PC-3 (cell line): ENCODE data around the gene RABAC1. TPM values are rescaled to one million over a fixed set of nuclear protein-coding genes. Genes with fewer than 3 reads are reported as not detected.
"Not testable (repeated sequence)": the region's sequence is repeated elsewhere in the genome, so short reads cannot be mapped to it uniquely, and the experiment has no call there.

ENCODE experiments used
- ATAC-seq: fragments of 200-7000 bp; cut with Tn5 transposase; 2 replicates; pipeline ENCODE4 v1.9.1; 2020; ENCODE audit warnings: mild to moderate bottlenecking, moderate library complexity
- BruUV-seq: library from RNA; stranded (reverse); fragments of 400-500 nt; replicated peaks from 2 replicates; lab custom pipeline; 2021; lab: Mats Ljungman, UMichigan
- CTCF ChIA-PET: fragments of 300-600 bp; sonication (Branson Sonifier 250); formaldehyde crosslinking; loops from one replicate; lab custom pipeline; 2022; ENCODE audit warnings: antibody characterized with exemption; lab: Charles Lee
- POLR2A ChIA-PET: fragments of 300-600 bp; sonication (Branson Sonifier 250); formaldehyde crosslinking; loops from one replicate; lab custom pipeline; 2022; ENCODE audit warnings: antibody characterized with exemption; ENCODE audit not compliant: unreplicated experiment; lab: Charles Lee
- DNase-seq: peaks from one replicate; pipeline ENCODE4 v3.0.0-alpha.2; 2015
- H2AFZ ChIP-seq: fragments of 300-600 bp; sonication (generic); 2 replicates; pipeline ENCODE4 v1.6.0; 2016; ENCODE audit warnings: antibody characterized with exemption, low read length
- H3F3A ChIP-seq: fragments of 300-600 bp; sonication (generic); one replicate; pipeline ENCODE4 v1.6.0; 2017; ENCODE audit warnings: antibody characterized with exemption, low read length, control low read depth, mild to moderate bottlenecking; ENCODE audit not compliant: unreplicated experiment
- H3K27ac ChIP-seq: fragments of 300-600 bp; sonication (generic); 2 replicates; pipeline ENCODE4 v1.5.1; 2016; ENCODE audit warnings: mild to moderate bottlenecking, low read length
- H3K27me3 ChIP-seq: fragments of 300-600 bp; sonication (generic); 2 replicates; pipeline ENCODE4 v1.6.1; 2016; ENCODE audit warnings: low read length, mixed read lengths
- H3K36me3 ChIP-seq: fragments of 300-600 bp; sonication (generic); 2 replicates; pipeline ENCODE4 v1.6.1; 2016; ENCODE audit warnings: low read depth, mixed run types, low read length, mixed read lengths
- H3K4me1 ChIP-seq: fragments of 300-600 bp; sonication (generic); 2 replicates; pipeline ENCODE4 v1.5.1; 2016; ENCODE audit warnings: low read length; ENCODE audit not compliant: insufficient read depth
- H3K4me2 ChIP-seq: fragments of 300-600 bp; sonication (generic); 2 replicates; pipeline ENCODE4 v1.6.0; 2016; ENCODE audit warnings: low read length
- H3K4me3 ChIP-seq: fragments of 300-600 bp; sonication (generic); 2 replicates; pipeline ENCODE4 v1.5.1; 2016; ENCODE audit warnings: mild to moderate bottlenecking, low read length, mixed read lengths
- H3K79me2 ChIP-seq: fragments of 300-600 bp; sonication (generic); 2 replicates; pipeline ENCODE4 v1.6.1; 2017; ENCODE audit warnings: low read length, mixed read lengths
- H3K9ac ChIP-seq: fragments of 300-600 bp; sonication (generic); 2 replicates; pipeline ENCODE4 v1.6.0; 2016; ENCODE audit warnings: mild to moderate bottlenecking, low read length
- H3K9me2 ChIP-seq: fragments of 300-600 bp; sonication (generic); replicated peaks from 2 replicates; pipeline ENCODE4 v1.6.1; 2016; ENCODE audit warnings: mixed run types, low read length, mixed read lengths
- H3K9me3 ChIP-seq: fragments of 300-600 bp; sonication (generic); 2 replicates; pipeline ENCODE4 v1.6.1; 2016; ENCODE audit warnings: low read length, mixed read lengths
- H4K20me1 ChIP-seq: fragments of 300-600 bp; sonication (generic); 2 replicates; pipeline ENCODE4 v1.6.1; 2016; ENCODE audit warnings: low read length, mixed read lengths
- CTCF ChIP-seq: fragments of 300-600 bp; sonication (generic); conservative IDR thresholded peaks from 2 replicates; pipeline ENCODE4 v1.5.1; 2017; ENCODE audit warnings: antibody characterized with exemption, low read depth, mild to moderate bottlenecking, low read length
- EZH2 ChIP-seq: fragments of 300-600 bp; sonication (generic); IDR thresholded peaks from one replicate; pipeline ENCODE4 v1.6.1; 2017; ENCODE audit warnings: antibody characterized with exemption, mild to moderate bottlenecking, low read length; ENCODE audit not compliant: unreplicated experiment
- EZH2phosphoT487 ChIP-seq: fragments of 300-600 bp; sonication (generic); IDR thresholded peaks from 2 replicates; pipeline ENCODE4 v1.6.1; 2018; ENCODE audit warnings: mild to moderate bottlenecking, antibody characterized with exemption, low read length, borderline replicate concordance
- intact Hi-C: fragments of 100-400 bp; cut with micrococcal nuclease; formaldehyde crosslinking; loops from 2 replicates; pipeline ENCODE4 v1.9.0; 2023
- total RNA-seq: library from RNA; depleted of rRNA; stranded (reverse); fragments of >200 nt; gene quantifications from 2 replicates; pipeline ENCODE4 v1.2.3, GENCODE V29; 2014

The RABAC1 gene
- total RNA-seq, 1 experiment from 2014 or later: 158 TPM

GRCh38 chr19:41940731-41941409, 18.3 kb downstream of the RABAC1 start:
- TF ChIP-seq EZH2 (no peak), CTCF (no peak), EZH2phosphoT487 (no peak)
- Histone ChIP-seq H3K4me2 (peak overlapping the region; percentile 64; the same call in 1 of the 2 replicates), H3K79me2 (no peaks in the 10 kb centered on the region), H3K4me1 (0 out of 2 replicates have a peak, but pooled peaks cover 9% of the 10 kb centered on the region), H3K9me2 (no peaks in the 10 kb centered on the region), H3K9me3 (no peaks in the 10 kb centered on the region), H3K36me3 (no peaks in the 10 kb centered on the region), H3K27me3 (no peaks in the 10 kb centered on the region), H4K20me1 (no peaks in the 10 kb centered on the region), H2AFZ (0 out of 2 replicates have a peak overlapping the region, but pooled peaks have one; percentile 68), H3K9ac (no peak overlapping the region), H3K27ac (no peak overlapping the region), H3K4me3 (no peak overlapping the region), H3F3A (no peaks in the 10 kb centered on the region)
- ChIA-PET POLR2A (no interaction called here), CTCF (no interaction called here)
- intact Hi-C loops: no loop called here
- no TSS peak for BruUV-seq
- ATAC-seq (no peak), DNase-seq (no peak)

- H2AFZ ChIP-seq: peak overlapping the region; percentile 69
- H3K4me2 ChIP-seq: peak overlapping the region; percentile 81
- no peak for TF ChIP-seq EZH2phosphoT487
- TF ChIP-seq EZH2: no peak
- TF ChIP-seq CTCF: no peak
- H3K4me3 ChIP-seq: peak overlapping the region; percentile 50
- H3K79me2 ChIP-seq: no peaks in the 10 kb centered on the region
- H3K27me3 ChIP-seq: no peaks in the 10 kb centered on the region
- ChIA-PET POLR2A (no interaction called here), CTCF (no interaction called here)
- H3K9me3 ChIP-seq: no peaks in the 10 kb centered on the region
- H3K4me1 ChIP-seq: 0 out of 2 replicates have a peak, but pooled peaks cover 9% of the 10 kb centered on the region
- no peak for DNase-seq
- H3K36me3 ChIP-seq: no peaks in the 10 kb centered on the region
- H3K27ac ChIP-seq: no peak overlapping the region
- no peak; the same call in 1 of the 2 replicates for ATAC-seq
- no peaks in the 10 kb centered on the region for H3K9me2 ChIP-seq
- intact Hi-C loops: loop anchor here (5.0 kb wide), 2 partner anchors 53 to 68 kb away; no protein-coding TSS in a partner anchor
- no TSS peak for BruUV-seq
- H3F3A ChIP-seq: no peaks in the 10 kb centered on the region
- no peak overlapping the region for H3K9ac ChIP-seq
- no peaks in the 10 kb centered on the region for H4K20me1 ChIP-seq
Measured at GRCh38 chr19:41939861-41940730, 19.0 kb downstream of the RABAC1 start.

- H3F3A ChIP-seq, BruUV-seq, H4K20me1 ChIP-seq, H3K4me3 ChIP-seq, H3K4me1 ChIP-seq, H3K27ac ChIP-seq, DNase-seq, H3K27me3 ChIP-seq, H3K9me3 ChIP-seq, H3K9me2 ChIP-seq, CTCF ChIA-PET, H3K79me2 ChIP-seq, POLR2A ChIA-PET, H3K4me2 ChIP-seq, H2AFZ ChIP-seq, H3K9ac ChIP-seq, ATAC-seq, H3K36me3 ChIP-seq: not testable (repeated sequence)
- intact Hi-C loops: loop anchor here (5.0 kb wide), 2 partner anchors 52 to 67 kb away; no protein-coding TSS in a partner anchor
Measured at GRCh38 chr19:41939209-41939608, 19.9 kb downstream of the RABAC1 start.
